ENCODE measurements around the gene TF. TPM values are rescaled to one million over a fixed set of nuclear protein-coding genes. Genes with fewer than 3 reads are reported as not detected.

TF gene
- 4.5 TPM for total RNA-seq

DNA sequence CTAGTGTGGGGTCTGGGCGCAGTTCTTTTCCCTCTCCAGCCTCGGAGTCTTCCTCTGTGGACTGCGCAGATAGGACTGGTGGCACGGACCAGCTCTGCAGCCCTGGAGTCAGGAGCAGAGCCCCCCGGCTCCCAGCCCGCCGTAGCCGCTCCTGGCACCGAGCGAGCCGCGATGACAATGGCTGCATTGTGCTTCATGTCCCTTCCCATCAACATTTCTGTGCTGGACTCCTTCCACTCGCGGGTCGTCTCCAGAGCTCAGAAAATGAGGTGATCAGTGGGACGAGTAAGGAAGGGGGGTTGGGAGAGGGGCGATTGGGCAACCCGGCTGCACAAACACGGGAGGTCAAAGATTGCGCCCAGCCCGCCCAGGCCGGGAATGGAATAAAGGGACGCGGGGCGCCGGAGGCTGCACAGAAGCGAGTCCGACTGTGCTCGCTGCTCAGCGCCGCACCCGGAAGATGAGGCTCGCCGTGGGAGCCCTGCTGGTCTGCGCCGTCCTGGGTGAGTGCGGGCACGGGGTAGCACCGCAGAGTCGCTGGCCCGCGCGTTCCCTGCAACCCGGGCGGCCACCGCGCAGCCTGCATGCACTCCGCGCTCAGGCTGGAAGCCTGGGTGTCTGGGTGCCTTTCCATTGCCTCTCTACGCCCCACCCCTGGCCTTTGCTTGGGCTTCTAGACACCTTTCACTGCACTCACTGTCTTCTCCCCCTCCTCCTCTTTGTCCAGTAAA, at the start of gene TF:
TSS of gene TF (plus strand) at position 413 of the 731 bp plus-strand sequence. CDS start at position 461, 48 bp downstream.

GRCh38 chr3:133805702-133806475, 59.7 kb downstream of the TF start, which contains the start of gene SRPRB:
TSS of gene SRPRB (plus strand) at chr3:133805815. CDS start at chr3:133805849, 34 bp downstream.

Small RNA genes within 50 kb of the gene (small RNA-seq; reads per million reads assigned to genes)
- not detected for gene RNA5SP140 (ENCODE audit: low replicate concordance)

Other genes starting within 250 kb of the TF start
- gene CDV3, start 172.7 kb upstream of the TF start, total RNA-seq = 94.7 TPM
- gene TOPBP1, start 84.5 kb upstream of the TF start, total RNA-seq = 30.8 TPM
- 20.9 TPM for gene SRPRB, start 59.4 kb downstream of the TF start, total RNA-seq
- 5.3 TPM for gene RAB6B, start 149.5 kb downstream of the TF start, total RNA-seq

Data from metanephros (tissue), 2 donors.